ENCODE data around the gene PHC3.
"Not testable (repeated sequence)": the region's sequence is repeated elsewhere in the genome, so short reads cannot be mapped to it uniquely, and the experiment has no call there.

The PHC3 gene, protein sequence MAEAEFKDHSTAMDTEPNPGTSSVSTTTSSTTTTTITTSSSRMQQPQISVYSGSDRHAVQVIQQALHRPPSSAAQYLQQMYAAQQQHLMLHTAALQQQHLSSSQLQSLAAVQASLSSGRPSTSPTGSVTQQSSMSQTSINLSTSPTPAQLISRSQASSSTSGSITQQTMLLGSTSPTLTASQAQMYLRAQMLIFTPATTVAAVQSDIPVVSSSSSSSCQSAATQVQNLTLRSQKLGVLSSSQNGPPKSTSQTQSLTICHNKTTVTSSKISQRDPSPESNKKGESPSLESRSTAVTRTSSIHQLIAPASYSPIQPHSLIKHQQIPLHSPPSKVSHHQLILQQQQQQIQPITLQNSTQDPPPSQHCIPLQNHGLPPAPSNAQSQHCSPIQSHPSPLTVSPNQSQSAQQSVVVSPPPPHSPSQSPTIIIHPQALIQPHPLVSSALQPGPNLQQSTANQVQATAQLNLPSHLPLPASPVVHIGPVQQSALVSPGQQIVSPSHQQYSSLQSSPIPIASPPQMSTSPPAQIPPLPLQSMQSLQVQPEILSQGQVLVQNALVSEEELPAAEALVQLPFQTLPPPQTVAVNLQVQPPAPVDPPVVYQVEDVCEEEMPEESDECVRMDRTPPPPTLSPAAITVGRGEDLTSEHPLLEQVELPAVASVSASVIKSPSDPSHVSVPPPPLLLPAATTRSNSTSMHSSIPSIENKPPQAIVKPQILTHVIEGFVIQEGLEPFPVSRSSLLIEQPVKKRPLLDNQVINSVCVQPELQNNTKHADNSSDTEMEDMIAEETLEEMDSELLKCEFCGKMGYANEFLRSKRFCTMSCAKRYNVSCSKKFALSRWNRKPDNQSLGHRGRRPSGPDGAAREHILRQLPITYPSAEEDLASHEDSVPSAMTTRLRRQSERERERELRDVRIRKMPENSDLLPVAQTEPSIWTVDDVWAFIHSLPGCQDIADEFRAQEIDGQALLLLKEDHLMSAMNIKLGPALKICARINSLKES

GRCh38 chr3:170180908-170181885 is at the start of gene PHC3:
TSS of gene PHC3 (minus strand) at chr3:170181733. CDS start at chr3:170181715, 18 bp downstream.
- DNase-seq: peak; percentile 91

DNA sequence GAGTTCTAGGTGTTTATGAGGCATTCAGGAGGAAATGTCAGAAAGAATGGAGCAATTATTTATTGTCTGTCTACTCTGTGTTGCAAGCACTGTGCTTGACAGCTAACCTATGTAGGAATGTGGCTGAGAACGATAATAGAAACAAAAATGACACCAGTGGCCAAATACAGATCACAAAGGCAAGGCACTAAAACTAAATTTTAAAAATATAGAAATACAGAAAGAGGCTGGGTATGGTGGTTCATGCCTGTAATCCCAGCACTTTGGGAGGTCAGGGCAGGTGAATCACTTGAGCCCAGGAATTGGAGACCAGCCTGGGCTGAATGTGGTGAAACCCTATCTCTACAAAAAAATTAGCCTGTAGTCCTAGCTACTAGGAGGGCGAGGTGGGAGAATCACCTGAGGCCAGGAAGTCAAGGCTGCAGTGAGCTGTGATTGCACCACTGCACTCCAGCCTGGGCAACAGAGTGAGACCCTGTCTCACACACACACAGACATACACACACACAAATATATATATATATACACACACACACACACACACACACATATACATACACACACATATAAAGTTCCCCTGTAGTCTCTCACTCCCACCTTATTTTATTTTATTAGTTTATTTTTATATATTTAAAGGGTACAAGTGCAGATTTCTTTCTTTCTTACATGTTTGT is 46.7 kb upstream of the PHC3 start:
- DNase-seq: no peak

GRCh38 chr3:170226426-170226960 is 45.0 kb upstream of the PHC3 start:
- DNase-seq: no peak

GRCh38 chr3:170225166-170225565 is 43.6 kb upstream of the PHC3 start:
- DNase-seq: no peak

DNA sequence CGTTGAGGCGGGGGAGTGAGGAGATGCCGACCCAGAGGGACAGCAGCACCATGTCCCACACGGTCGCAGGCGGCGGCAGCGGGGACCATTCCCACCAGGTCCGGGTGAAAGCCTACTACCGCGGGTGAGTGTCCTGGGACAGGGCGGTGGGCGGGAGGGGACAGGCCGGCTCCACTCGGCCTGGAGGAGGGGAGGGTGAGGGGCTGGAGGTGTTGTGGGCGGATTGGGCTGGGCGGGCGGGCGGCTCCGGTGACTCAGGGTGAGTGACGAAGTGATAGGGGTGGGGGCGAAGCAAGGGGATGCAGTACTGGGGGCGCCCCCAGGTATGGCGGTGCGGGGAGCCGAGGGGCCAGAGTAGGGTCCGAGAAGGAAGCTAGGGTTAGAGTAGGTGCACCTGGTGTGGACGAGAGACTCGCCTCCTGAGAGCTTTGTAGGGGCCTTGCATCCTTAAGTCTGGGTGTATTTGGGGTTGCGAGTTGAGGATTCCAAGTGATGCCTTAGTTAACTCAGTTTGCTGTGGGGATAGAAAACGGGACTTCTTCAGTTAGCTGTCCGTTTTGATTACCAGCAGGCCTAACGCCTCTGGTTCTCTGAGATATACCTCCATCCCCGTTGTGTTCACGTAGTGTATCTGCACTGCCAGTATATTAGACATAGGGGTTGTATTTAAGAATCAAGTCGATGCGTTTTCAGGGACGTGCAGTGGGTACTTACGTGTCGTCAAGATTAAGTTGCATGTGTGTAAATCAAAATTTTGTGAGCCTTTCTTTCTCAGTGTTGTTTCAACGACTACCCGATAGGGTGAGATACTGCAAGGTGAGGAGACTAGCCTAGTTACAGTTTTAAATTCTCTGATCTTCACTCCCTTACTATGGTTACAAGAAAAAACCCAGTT is 41.4 kb upstream of the PHC3 start:
- peak; percentile 49 for DNase-seq

- DNase-seq: peak; percentile 85
Measured at GRCh38 chr3:170221924-170222646, 40.6 kb upstream of the PHC3 start, which contains the start of gene PRKCI. TSS of gene PRKCI (plus strand) at chr3:170222424. CDS start at chr3:170222670, 246 bp downstream.

GRCh38 chr3:170220871-170221270 is 39.3 kb upstream of the PHC3 start:
- DNase-seq: no peak

DNA sequence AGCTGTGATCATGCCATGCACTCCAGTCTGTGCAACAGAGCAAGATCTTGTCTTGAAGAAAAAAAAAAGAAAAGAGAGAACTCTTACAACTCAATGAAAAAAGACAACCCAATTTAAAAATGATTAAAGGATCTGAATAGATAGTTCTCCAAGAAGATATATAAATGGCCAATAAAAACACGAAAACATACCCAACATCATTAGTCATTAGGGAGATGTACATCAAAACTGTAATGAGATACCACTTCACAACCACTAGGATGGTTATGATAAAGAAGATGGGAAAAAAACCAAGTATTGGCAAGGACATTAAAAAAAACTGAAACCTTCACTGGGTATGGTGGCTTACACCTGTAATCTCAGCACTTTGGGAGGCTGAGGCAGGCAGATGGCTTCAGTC is 38.3 kb upstream of the PHC3 start:
- no peak for DNase-seq

DNA sequence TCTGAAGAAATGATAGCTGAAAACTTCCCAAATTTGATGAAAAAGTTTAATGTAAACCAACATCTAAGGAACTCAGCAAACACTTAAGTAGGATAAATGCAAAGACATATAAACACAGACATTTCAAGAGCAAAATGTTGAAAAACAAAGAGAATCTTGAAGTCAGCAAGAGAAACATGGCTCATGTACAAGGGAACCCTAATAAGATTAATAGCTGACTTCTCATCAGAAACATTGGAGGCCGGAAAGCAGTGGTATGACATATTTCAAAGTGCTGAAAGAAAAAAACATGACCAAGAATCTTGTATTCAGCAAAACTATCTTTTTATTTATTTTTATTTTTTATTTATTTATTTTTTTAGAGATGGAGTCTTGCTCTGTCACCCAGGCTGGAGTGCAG is 30.1 kb upstream of the PHC3 start:
- DNase-seq: no peak

- no peak for DNase-seq
Measured at GRCh38 chr3:170207717-170208116, 26.2 kb upstream of the PHC3 start.

DNA sequence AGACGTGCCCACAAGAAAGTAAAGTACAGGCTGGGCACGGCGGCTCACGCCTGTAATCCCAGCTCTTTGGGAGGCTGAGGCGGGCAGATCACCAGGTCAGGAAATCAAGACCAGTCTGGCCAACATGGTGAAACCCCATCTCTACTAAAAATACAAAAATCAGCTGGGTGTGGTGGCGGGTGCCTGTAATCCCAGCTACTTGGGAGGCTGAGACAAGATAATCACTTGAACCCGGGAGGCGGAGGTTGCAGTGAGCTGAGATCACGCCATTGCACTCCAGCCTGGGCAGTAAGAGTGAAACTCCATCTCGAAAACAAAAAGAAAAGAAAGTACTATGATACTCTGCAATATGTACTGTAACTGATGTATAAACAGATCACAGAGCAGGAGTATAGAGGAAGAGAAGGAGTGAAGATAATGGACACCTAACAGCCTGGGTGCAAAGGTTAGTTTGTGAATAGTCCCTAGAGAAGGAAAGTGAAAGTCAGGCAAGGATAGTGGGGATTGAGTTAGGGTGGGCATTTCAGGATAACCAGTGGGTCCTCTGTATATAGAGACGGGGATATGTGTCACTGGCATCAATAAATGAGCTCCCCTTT is 24.7 kb upstream of the PHC3 start:
- not testable (repeated sequence) for DNase-seq

GRCh38 chr3:170205302-170205701 is 23.8 kb upstream of the PHC3 start:
- no peak for DNase-seq

DNA sequence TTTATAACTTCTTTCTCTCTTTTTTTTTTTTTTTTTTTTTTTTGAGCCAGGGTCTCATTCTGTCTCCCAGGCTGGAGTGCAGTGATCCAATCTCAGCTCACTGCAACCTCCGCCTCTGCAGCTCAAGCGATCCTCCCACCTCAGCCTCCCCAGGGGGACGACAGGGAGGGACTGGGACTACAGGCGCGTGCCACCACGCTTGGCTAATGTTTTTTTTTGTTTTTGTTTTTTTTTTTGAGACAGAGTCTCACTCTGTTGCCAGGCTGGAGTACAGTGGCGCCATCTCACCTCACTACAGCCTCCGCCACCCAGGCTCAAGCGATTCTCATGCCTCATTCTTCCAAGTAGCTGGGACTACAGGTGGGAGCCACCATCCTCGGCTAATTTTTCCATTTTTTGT is 23.0 kb upstream of the PHC3 start:
- no peak for DNase-seq

- DNase-seq: no peak
Measured at GRCh38 chr3:170204023-170204472, 22.5 kb upstream of the PHC3 start.

DNA sequence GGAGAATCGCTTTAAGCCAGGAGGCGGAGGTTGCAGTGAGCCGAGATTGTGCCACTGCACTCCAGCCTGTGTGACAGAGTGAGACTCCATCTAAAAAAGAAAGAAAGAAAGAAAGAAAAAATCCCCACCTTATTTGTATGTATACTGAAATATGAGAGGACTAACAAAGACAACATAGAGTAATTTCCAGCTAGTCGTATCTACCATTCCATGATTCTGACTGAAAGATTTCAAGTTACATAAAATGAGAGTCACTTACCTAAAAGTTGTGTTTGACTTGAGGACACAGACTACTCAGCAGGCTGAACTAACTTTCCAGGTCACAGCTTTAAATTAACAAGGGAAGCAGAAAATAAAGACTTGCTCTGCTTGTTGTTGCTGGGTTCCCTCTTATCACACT is 21.9 kb upstream of the PHC3 start:
- no peak for DNase-seq

- DNase-seq: no peak
Measured at GRCh38 chr3:170201527-170201926, 20.0 kb upstream of the PHC3 start.

GRCh38 chr3:170200987-170201386 is 19.5 kb upstream of the PHC3 start:
- DNase-seq: no peak

- no peak for DNase-seq
Measured at GRCh38 chr3:170196833-170197232, 15.3 kb upstream of the PHC3 start.

DNA sequence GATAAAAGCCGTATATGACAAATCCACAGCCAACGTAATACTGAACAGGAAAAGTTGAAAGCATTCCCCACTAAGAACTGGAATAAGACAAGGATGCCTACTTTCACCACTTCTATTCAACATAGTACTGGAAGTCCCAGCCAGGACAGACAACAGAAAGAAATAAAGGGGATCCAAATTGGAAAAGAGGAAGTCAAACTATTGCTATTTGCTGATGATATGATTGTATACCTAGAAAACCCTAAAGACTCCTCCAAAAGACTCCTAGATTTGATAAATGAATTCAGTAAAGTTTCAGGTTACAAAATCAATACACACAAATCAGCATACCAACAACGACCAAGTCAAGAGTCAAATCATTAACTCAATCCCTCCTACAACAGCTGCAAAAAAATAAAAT is 14.2 kb upstream of the PHC3 start:
- DNase-seq: not testable (repeated sequence)
